ENCODE results near the gene FOXL2NB. TPM values are rescaled to one million over a fixed set of nuclear protein-coding genes. Genes with fewer than 3 reads are reported as not detected.

FOXL2NB gene
- total and polyA plus RNA-seq, 2 of the 13 experiments (the other 11 are each of a cell fraction or from before 2014, with no cell fraction given): not detected

GRCh38 chr3:138914870-138915502 is 32.0 kb upstream of the FOXL2NB start (continued):
- TF ChIP-seq ZEB1 (IDR thresholded peaks at IDR 0.05; ENCODE audit: insufficient replicate concordance, low read depth) (peak; percentile 55), REST (IDR thresholded peaks at IDR 0.05; ENCODE audit: borderline replicate concordance in 1 of 2, low read depth in 1 of 2, low read length in 2 of 2) (no peak), SKI (IDR thresholded peaks at IDR 0.05; ENCODE audit: partially characterized antibody) (peak; percentile 46), SRF (IDR thresholded peaks at IDR 0.05; ENCODE audit: low read depth, low read length) (0 out of 2 replicates have a peak, but pooled peaks have one; percentile 45), SIX1 (CRISPR knock-in tag; IDR thresholded peaks at IDR 0.05; ENCODE audit: borderline replicate concordance) (peak; percentile 26; the same call in 1 of the 2 replicates), FOXA1 (IDR thresholded peaks at IDR 0.05) (no peak), FOXA1 (CRISPR knock-in tag; IDR thresholded peaks at IDR 0.05) (peak; percentile 83), ZNF557 (CRISPR knock-in tag; IDR thresholded peaks at IDR 0.05) (no peak), LCORL (IDR thresholded peaks at IDR 0.05) (no peak), LCORL (CRISPR knock-in tag; IDR thresholded peaks at IDR 0.05) (peak; percentile 80; the same call in 1 of the 2 replicates), ZMYM3 (CRISPR knock-in tag; IDR thresholded peaks at IDR 0.05) (peak; percentile 34; the same call in 1 of the 2 replicates), KAT7 (CRISPR knock-in tag; IDR thresholded peaks at IDR 0.05; ENCODE audit: borderline replicate concordance) (peak; percentile 48; the same call in 1 of the 2 replicates), ZNF772 (CRISPR knock-in tag; IDR thresholded peaks at IDR 0.05) (no peak), ZNF878 (CRISPR knock-in tag; IDR thresholded peaks at IDR 0.05) (peak; percentile 61; the same call in 1 of the 2 replicates), FOXK1 (CRISPR knock-in tag; IDR thresholded peaks at IDR 0.05; ENCODE audit: borderline replicate concordance, low read depth) (peak; percentile 43; the same call in 1 of the 2 replicates), ZNF850 (CRISPR knock-in tag; conservative IDR thresholded peaks at IDR 0.05) (no peak), TFE3 (CRISPR knock-in tag; IDR thresholded peaks at IDR 0.05) (no peak), MAFK (conservative IDR thresholded peaks at IDR 0.05 in 1 of 2, IDR thresholded peaks at IDR 0.05 in 1 of 2; ENCODE audit: low read length in 2 of 2) (no peak), ZNF570 (CRISPR knock-in tag; IDR thresholded peaks at IDR 0.05; ENCODE audit: borderline replicate concordance) (no peak), FOSL2 (CRISPR knock-in tag; IDR thresholded peaks at IDR 0.05) (peak; percentile 97), MXD4 (CRISPR knock-in tag; IDR thresholded peaks at IDR 0.05) (0 out of 2 replicates have a peak, but pooled peaks have one; percentile 7), ZNF552 (CRISPR knock-in tag; IDR thresholded peaks at IDR 0.05; ENCODE audit: borderline replicate concordance) (no peak)
- TF ChIP-seq, protein P1, sequence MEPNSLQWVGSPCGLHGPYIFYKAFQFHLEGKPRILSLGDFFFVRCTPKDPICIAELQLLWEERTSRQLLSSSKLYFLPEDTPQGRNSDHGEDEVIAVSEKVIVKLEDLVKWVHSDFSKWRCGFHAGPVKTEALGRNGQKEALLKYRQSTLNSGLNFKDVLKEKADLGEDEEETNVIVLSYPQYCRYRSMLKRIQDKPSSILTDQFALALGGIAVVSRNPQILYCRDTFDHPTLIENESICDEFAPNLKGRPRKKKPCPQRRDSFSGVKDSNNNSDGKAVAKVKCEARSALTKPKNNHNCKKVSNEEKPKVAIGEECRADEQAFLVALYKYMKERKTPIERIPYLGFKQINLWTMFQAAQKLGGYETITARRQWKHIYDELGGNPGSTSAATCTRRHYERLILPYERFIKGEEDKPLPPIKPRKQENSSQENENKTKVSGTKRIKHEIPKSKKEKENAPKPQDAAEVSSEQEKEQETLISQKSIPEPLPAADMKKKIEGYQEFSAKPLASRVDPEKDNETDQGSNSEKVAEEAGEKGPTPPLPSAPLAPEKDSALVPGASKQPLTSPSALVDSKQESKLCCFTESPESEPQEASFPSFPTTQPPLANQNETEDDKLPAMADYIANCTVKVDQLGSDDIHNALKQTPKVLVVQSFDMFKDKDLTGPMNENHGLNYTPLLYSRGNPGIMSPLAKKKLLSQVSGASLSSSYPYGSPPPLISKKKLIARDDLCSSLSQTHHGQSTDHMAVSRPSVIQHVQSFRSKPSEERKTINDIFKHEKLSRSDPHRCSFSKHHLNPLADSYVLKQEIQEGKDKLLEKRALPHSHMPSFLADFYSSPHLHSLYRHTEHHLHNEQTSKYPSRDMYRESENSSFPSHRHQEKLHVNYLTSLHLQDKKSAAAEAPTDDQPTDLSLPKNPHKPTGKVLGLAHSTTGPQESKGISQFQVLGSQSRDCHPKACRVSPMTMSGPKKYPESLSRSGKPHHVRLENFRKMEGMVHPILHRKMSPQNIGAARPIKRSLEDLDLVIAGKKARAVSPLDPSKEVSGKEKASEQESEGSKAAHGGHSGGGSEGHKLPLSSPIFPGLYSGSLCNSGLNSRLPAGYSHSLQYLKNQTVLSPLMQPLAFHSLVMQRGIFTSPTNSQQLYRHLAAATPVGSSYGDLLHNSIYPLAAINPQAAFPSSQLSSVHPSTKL (CRISPR knock-in tag; IDR thresholded peaks at IDR 0.05): peak; percentile 58

All from HepG2 (cell line).